ENCODE measurements around the gene HDAC11.

DNA sequence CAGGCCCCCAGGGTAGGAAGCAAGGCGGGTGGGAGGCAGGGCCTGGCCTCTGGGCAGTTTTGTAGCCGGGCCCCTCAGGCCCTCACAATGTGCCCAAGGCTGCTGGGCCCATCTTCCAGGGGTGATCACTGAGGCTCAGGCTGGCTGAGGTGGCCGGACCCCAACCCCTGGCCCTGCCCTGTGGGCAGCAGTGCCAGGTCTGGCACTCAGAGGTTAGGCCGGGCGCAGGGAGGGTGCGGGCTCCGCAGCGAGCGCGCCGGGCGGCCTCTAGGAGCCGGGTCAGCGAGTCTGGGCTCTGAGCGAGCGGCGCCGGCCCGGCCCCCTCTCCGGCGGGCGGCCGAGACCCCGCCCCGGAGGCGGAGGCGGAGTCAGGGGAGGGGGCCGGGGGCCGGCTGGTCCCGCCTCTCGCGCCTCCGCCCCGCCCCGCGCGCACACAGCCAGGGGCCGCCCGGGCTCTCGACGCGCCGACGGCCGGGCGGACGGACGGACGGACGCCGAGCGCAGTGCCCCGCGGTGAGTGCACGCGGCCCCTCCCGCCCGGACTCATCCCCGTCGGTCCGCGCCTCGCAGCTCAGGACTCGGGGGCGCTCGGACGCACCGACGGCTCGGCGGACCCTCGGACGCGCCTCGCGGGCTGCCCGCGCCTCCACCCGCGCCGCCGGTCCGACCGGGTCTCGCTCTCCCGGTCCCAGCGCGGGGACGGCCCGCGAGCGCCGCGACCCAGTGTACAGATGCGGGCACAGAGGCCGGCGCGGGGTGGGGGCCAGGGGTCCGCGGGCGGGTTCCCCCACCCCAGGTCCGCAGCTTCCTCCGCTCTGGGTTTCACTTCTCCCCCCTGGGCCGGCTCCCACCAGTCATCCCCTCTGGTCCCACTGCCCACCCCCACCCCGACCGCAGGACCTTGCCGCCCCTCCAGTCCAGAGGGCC lies 68.9 kb downstream of the HDAC11 start, which contains the start of gene FBLN2:
- TF ChIP-seq, protein P1, sequence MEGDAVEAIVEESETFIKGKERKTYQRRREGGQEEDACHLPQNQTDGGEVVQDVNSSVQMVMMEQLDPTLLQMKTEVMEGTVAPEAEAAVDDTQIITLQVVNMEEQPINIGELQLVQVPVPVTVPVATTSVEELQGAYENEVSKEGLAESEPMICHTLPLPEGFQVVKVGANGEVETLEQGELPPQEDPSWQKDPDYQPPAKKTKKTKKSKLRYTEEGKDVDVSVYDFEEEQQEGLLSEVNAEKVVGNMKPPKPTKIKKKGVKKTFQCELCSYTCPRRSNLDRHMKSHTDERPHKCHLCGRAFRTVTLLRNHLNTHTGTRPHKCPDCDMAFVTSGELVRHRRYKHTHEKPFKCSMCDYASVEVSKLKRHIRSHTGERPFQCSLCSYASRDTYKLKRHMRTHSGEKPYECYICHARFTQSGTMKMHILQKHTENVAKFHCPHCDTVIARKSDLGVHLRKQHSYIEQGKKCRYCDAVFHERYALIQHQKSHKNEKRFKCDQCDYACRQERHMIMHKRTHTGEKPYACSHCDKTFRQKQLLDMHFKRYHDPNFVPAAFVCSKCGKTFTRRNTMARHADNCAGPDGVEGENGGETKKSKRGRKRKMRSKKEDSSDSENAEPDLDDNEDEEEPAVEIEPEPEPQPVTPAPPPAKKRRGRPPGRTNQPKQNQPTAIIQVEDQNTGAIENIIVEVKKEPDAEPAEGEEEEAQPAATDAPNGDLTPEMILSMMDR (conservative IDR thresholded peaks at IDR 0.05; ENCODE audit: low read depth, low read length) = no peak
- TF ChIP-seq EZH2 (IDR thresholded peaks at IDR 0.05; ENCODE audit: borderline replicate concordance, low read depth, low read length, poor library complexity, severe bottlenecking) = no peak
